Suprapubic skin (tissue), 4 donors: Measurements from ENCODE around the gene CCT2. TPM values are rescaled to one million over a fixed set of nuclear protein-coding genes. Genes with fewer than 3 reads are reported as not detected.

Source experiments
- DNase-seq, 2 donors: peaks; one replicate each; pipeline ENCODE4 v3.0.0-alpha.2; 2019; ENCODE audit warnings: low spot score in 2 of 2
- H3K27ac ChIP-seq: fragments of 200-600 bp; sonication (generic); one replicate; pipeline ENCODE4 v1.5.1; 2019
- H3K27me3 ChIP-seq: fragments of 200-600 bp; sonication (generic); one replicate; pipeline ENCODE4 v1.5.1; 2019
- H3K36me3 ChIP-seq: fragments of 200-600 bp; sonication (generic); one replicate; pipeline ENCODE4 v1.5.1; 2019
- H3K4me1 ChIP-seq: fragments of 200-600 bp; sonication (generic); one replicate; pipeline ENCODE4 v1.5.1; 2019
- H3K4me3 ChIP-seq: fragments of 200-600 bp; sonication (generic); one replicate; pipeline ENCODE4 v1.5.1; 2019; ENCODE audit warnings: mild to moderate bottlenecking
- H3K9me3 ChIP-seq: fragments of 200-600 bp; sonication (generic); one replicate; pipeline ENCODE4 v1.5.1; 2019
- CTCF ChIP-seq, 2 donors: fragments of 200-600 bp in 1 of 2; fragments of 450-650 bp in 1 of 2; sonication (generic) in 1 of 2; IDR thresholded peaks; one replicate each; pipeline ENCODE4 v1.5.1; 2016 to 2019; ENCODE audit warnings: antibody characterized with exemption in 2 of 2, mild to moderate bottlenecking in 1 of 2, moderate library complexity in 1 of 2
- EP300 ChIP-seq: sonication (generic); formaldehyde crosslinking; IDR thresholded peaks from one replicate; pipeline ENCODE4 v1.6.1; 2017; ENCODE audit warnings: antibody characterized with exemption
- POLR2A ChIP-seq, 2 donors: fragments of 450-650 bp; IDR thresholded peaks; one replicate each; pipeline ENCODE4 v1.6.1; 2017; ENCODE audit warnings: antibody characterized with exemption in 2 of 2, mild to moderate bottlenecking in 2 of 2, moderate library complexity in 2 of 2
- POLR2AphosphoS5 ChIP-seq, 3 donors: sonication (generic); formaldehyde crosslinking; IDR thresholded peaks; one replicate each; pipeline ENCODE4 v1.6.1; 2017; ENCODE audit warnings: antibody characterized with exemption in 3 of 3
- WGBS: methylation state at CpG from one replicate; pipeline ENCODE4 v1.1.5; 2018; 5-methylcytosine and 5-hydroxymethylcytosine counted together
- total RNA-seq, 4 donors: library from RNA; depleted of rRNA; stranded (reverse); fragments of >200 nt; gene quantifications; one replicate each; pipeline ENCODE4 v1.1.0, GENCODE V29; 2016

Gene CCT2
- total RNA-seq, 4 donors from 2014 or later = 81.0 to 112 (median 96.7) TPM

GRCh38 chr12:69621551-69621950 is 36.3 kb downstream of the CCT2 start:
- TF ChIP-seq POLR2A (IDR thresholded peaks at IDR 0.05) = no peak
- no peak for TF ChIP-seq EP300
- TF ChIP-seq POLR2AphosphoS5 (IDR thresholded peaks at IDR 0.05) = no peak
- no peak for TF ChIP-seq CTCF (IDR thresholded peaks at IDR 0.05)
- 94% methylated on average over 2 of the region's 2 CpGs for WGBS

DNA sequence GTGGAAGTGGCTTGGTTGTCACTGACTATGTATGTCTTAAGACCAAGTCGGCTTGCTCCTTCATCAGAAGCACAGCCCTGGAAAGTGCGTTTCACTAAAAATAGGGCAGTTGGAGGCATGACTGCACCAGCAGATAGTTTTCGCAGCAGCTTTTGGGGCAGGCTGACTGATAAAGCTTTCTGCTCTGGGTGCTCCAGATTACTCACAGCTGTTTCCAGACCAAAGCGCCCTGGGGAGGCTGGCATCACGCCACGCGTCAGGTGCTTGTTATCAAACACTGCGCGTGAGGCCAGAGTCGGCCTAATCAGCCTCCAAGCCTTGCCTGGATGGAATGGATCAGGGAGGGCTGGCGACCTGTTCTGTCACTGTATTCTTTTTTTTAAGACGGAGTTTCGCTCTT is 38.7 kb downstream of the CCT2 start:
- Histone ChIP-seq H3K9me3 (no peaks in the 10 kb centered on the region), H3K4me1 (no peaks in the 10 kb centered on the region), H3K27ac (no peak overlapping the region), H3K36me3 (no peaks in the 10 kb centered on the region), H3K4me3 (no peak overlapping the region), H3K27me3 (no peaks in the 10 kb centered on the region)
- no peak for TF ChIP-seq POLR2AphosphoS5 (IDR thresholded peaks at IDR 0.05)
- WGBS = 70% methylated on average over 13 of the region's 13 CpGs
- no peak for DNase-seq

More at GRCh38 chr12:69621551-69621950, 36.3 kb downstream of the CCT2 start:
- no peaks in the 10 kb centered on the region for H3K9me3 ChIP-seq
- DNase-seq = no peak
- no peaks in the 10 kb centered on the region for H3K36me3 ChIP-seq
- no peak overlapping the region for H3K27ac ChIP-seq
- no peak overlapping the region for H3K4me3 ChIP-seq
- H3K27me3 ChIP-seq = no peaks in the 10 kb centered on the region
- H3K4me1 ChIP-seq = no peaks in the 10 kb centered on the region

- Histone ChIP-seq H3K27ac (no peak overlapping the region), H3K36me3 (no peaks in the 10 kb centered on the region), H3K9me3 (no peaks in the 10 kb centered on the region), H3K4me1 (no peaks in the 10 kb centered on the region), H3K4me3 (no peak overlapping the region), H3K27me3 (no peaks in the 10 kb centered on the region)
- WGBS = 90% methylated on average over 8 of the region's 8 CpGs
- TF ChIP-seq POLR2A (IDR thresholded peaks at IDR 0.05) (no peak), CTCF (IDR thresholded peaks at IDR 0.05) (no peak), POLR2AphosphoS5 (IDR thresholded peaks at IDR 0.05) (no peak), EP300 (no peak)
- DNase-seq = no peak
These were observed 42.2 kb downstream of the CCT2 start for GRCh38 chr12:69627501-69627900.

DNA sequence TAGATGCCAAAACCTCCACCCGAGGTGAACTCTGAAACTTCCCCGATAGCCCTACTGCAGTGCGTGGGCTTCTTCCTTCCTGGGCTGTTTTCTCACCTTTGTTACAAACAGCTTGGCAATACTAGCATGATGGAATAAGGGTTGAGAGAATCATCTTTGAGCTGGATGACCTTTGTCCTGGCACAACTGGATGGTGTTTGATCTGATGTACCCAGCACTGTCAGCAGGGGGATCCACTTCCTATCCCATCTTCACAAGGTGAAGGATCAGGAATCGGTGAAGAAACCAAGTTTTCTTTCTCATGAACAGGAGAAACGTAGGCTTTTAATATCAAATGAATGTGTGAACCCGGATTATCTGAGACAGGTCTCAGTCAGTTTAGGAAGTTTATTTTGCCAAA is 44.9 kb downstream of the CCT2 start:
- no peaks in the 10 kb centered on the region for H3K36me3 ChIP-seq
- H3K4me1 ChIP-seq = no peaks in the 10 kb centered on the region
- H3K4me3 ChIP-seq = no peak overlapping the region
- 85% methylated on average over 6 of the region's 6 CpGs for WGBS
- DNase-seq = no peak
- H3K27me3 ChIP-seq = no peaks in the 10 kb centered on the region
- no peak overlapping the region for H3K27ac ChIP-seq
- H3K9me3 ChIP-seq = no peaks in the 10 kb centered on the region
- TF ChIP-seq EP300 (no peak), POLR2AphosphoS5 (IDR thresholded peaks at IDR 0.05) (no peak), POLR2A (IDR thresholded peaks at IDR 0.05) (no peak), CTCF (IDR thresholded peaks at IDR 0.05) (no peak)

GRCh38 chr12:69633061-69633460 is 47.8 kb downstream of the CCT2 start:
- WGBS = 71% methylated on average over 2 of the region's 2 CpGs
- Histone ChIP-seq H3K27ac (no peak overlapping the region), H3K4me3 (no peak overlapping the region), H3K27me3 (no peaks in the 10 kb centered on the region), H3K9me3 (no peaks in the 10 kb centered on the region), H3K36me3 (no peaks in the 10 kb centered on the region), H3K4me1 (no peaks in the 10 kb centered on the region)
- no peak for DNase-seq
- TF ChIP-seq POLR2A (IDR thresholded peaks at IDR 0.05) (no peak), POLR2AphosphoS5 (IDR thresholded peaks at IDR 0.05) (no peak), EP300 (no peak), CTCF (IDR thresholded peaks at IDR 0.05) (no peak)

DNA sequence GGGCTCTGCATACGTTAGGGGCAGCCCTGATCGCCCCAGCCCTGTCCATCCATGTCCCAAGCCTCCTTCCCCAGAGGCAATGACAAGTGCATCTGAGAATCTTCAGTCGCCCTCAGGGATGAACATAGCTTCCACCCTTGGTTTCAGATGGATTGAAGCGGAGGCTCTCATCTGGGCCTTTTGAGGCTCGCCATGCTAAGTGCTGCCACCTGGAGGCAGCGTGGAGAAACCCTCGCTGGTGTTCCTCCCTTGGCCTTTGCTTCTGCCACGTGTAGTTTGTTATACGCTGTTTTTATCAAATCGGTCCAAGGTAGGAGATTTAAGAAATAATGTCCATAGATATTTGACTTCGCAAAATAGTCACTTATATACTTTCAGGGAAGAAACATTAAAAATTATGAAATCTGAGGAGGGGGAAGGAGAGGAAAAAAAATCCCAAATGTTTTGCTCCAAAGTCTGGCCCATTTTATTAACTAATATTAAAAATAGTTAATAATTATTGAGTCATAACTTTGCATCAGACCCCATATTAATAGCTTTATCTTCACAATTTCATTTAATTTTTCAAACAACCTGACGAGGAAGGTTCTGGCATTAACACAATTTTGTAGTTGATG is 54.2 kb downstream of the CCT2 start:
- DNase-seq = no peak
- Histone ChIP-seq H3K36me3 (no peaks in the 10 kb centered on the region), H3K27me3 (no peaks in the 10 kb centered on the region), H3K4me3 (no peak overlapping the region), H3K9me3 (no peaks in the 10 kb centered on the region), H3K4me1 (no peaks in the 10 kb centered on the region), H3K27ac (no peak overlapping the region)
- TF ChIP-seq POLR2A (IDR thresholded peaks at IDR 0.05) (no peak), CTCF (IDR thresholded peaks at IDR 0.05) (peak; percentile 47 to 89)
- 34% methylated on average over 12 of the region's 12 CpGs for WGBS
